PFSK-1 (cell line): ENCODE measurements around the gene ANO9.

Source experiments
- POLR2AphosphoS5 ChIP-seq: IDR thresholded peaks from 2 replicates; pipeline ENCODE4 v1.6.1; 2012; ENCODE audit warnings: low read depth, mild to moderate bottlenecking, control low read depth, low read length, moderate library complexity
- TAF1 ChIP-seq: IDR thresholded peaks from 2 replicates; pipeline ENCODE4 v1.6.1; 2012; ENCODE audit warnings: low read length, control low read depth, borderline replicate concordance; ENCODE audit not compliant: insufficient read depth

DNA sequence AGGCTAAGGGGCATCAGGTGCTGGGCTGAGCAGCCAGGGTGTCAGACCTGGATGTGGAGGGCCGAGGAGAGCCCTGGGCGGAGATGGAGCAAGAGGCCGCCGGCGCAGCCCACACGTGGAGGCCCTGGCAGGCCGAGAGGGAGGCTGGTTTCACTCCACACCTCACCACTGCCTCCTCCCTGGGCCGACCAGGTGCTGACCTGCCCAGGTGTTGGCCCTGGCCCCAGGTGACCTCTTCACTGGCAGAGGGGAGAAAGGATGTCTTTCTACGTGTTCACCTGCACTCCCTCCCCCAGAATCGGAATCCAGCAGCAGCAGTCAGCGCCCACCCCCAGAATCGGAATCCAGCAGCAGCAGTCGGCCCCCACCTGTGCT, 781 bp downstream of the ANO9 start:
- no peak for TF ChIP-seq POLR2AphosphoS5
- no peak for TF ChIP-seq TAF1
